ENCODE data around the gene RNF145.

Gene RNF145

GRCh38 chr5:159209438-159210209 is at the start of gene RNF145:
Gene RNF145 (minus strand): TSS chr5:159209553. CDS start chr5:159203617, 5,936 bp downstream.
- Histone ChIP-seq H3K36me3 (ENCODE audit: insufficient read depth, low read length) (no peaks in the 10 kb centered on the region), H3K4me3 (ENCODE audit: low read depth, low read length, poor library complexity, severe bottlenecking) (peak within 1 kb of the TSS; percentile 93), H3F3A (ENCODE audit: insufficient read depth, low read length) (no peaks in the 10 kb centered on the region), H4K20me1 (ENCODE audit: insufficient read depth, low read length) (no peaks in the 10 kb centered on the region), H3K4me1 (ENCODE audit: insufficient read depth, low read length, severe bottlenecking) (peaks cover 44% of the 10 kb centered on the region), H3K27me3 (ENCODE audit: insufficient read depth, low read length) (no peaks in the 10 kb centered on the region), H3K9me2 (ENCODE audit: low read depth, low read length) (no peaks in the 10 kb centered on the region), H3K79me2 (ENCODE audit: insufficient read depth, low read length) (peaks cover 32% of the 10 kb centered on the region), H3K4me2 (ENCODE audit: low read length) (peak within 1 kb of the TSS; percentile 80), H3K9ac (ENCODE audit: low read length) (peak within 1 kb of the TSS; percentile 77), H3K9me3 (ENCODE audit: low read length) (no peaks in the 10 kb centered on the region), H2AFZ (ENCODE audit: low read length) (peak within 1 kb of the TSS; percentile 53), H3K27ac (ENCODE audit: low read depth, low read length, poor library complexity, severe bottlenecking) (peak within 1 kb of the TSS; percentile 93)
- no peak for TF ChIP-seq EZH2 (IDR thresholded peaks at IDR 0.05; ENCODE audit: borderline replicate concordance, low read length)
- no peak for TF ChIP-seq CTCF (IDR thresholded peaks at IDR 0.05; ENCODE audit: low read length)

- no peak overlapping the region for H3K9ac ChIP-seq (ENCODE audit: low read length)
- no peaks in the 10 kb centered on the region; the same call in 1 of the 2 replicates for H3K27me3 ChIP-seq (ENCODE audit: insufficient read depth, low read length)
- H3K4me1 ChIP-seq (ENCODE audit: insufficient read depth, low read length, severe bottlenecking) = peaks cover 8% of the 10 kb centered on the region
- H3F3A ChIP-seq (ENCODE audit: insufficient read depth, low read length) = no peaks in the 10 kb centered on the region
- TF ChIP-seq CTCF (IDR thresholded peaks at IDR 0.05; ENCODE audit: low read length) (no peak), EZH2 (IDR thresholded peaks at IDR 0.05; ENCODE audit: borderline replicate concordance, low read length) (no peak)
- no peaks in the 10 kb centered on the region for H3K9me2 ChIP-seq (ENCODE audit: low read depth, low read length)
- H3K9me3 ChIP-seq (ENCODE audit: low read length) = no peaks in the 10 kb centered on the region; the same call in 1 of the 2 replicates
- no peak overlapping the region for H3K27ac ChIP-seq (ENCODE audit: low read depth, low read length, poor library complexity, severe bottlenecking)
- H3K4me2 ChIP-seq (ENCODE audit: low read length) = no peak overlapping the region
- H3K4me3 ChIP-seq (ENCODE audit: low read depth, low read length, poor library complexity, severe bottlenecking) = no peak overlapping the region
- H2AFZ ChIP-seq (ENCODE audit: low read length) = no peak overlapping the region
- no peaks in the 10 kb centered on the region for H3K79me2 ChIP-seq (ENCODE audit: insufficient read depth, low read length)
- no peaks in the 10 kb centered on the region for H3K36me3 ChIP-seq (ENCODE audit: insufficient read depth, low read length)
- H4K20me1 ChIP-seq (ENCODE audit: insufficient read depth, low read length) = no peaks in the 10 kb centered on the region
Observed at GRCh38 chr5:159258361-159258760, 49.0 kb upstream of the RNF145 start.

GRCh38 chr5:159257629-159258283 is 48.4 kb upstream of the RNF145 start:
- Histone ChIP-seq H3K4me2 (ENCODE audit: low read length) (no peak overlapping the region), H3F3A (ENCODE audit: insufficient read depth, low read length) (no peaks in the 10 kb centered on the region), H3K4me3 (ENCODE audit: low read depth, low read length, poor library complexity, severe bottlenecking) (no peak overlapping the region), H3K9me2 (ENCODE audit: low read depth, low read length) (no peaks in the 10 kb centered on the region), H3K36me3 (ENCODE audit: insufficient read depth, low read length) (no peaks in the 10 kb centered on the region), H3K27ac (ENCODE audit: low read depth, low read length, poor library complexity, severe bottlenecking) (no peak overlapping the region), H2AFZ (ENCODE audit: low read length) (no peak overlapping the region), H3K4me1 (ENCODE audit: insufficient read depth, low read length, severe bottlenecking) (peaks cover 8% of the 10 kb centered on the region), H3K79me2 (ENCODE audit: insufficient read depth, low read length) (no peaks in the 10 kb centered on the region), H3K9ac (ENCODE audit: low read length) (no peak overlapping the region), H4K20me1 (ENCODE audit: insufficient read depth, low read length) (no peaks in the 10 kb centered on the region), H3K27me3 (ENCODE audit: insufficient read depth, low read length) (no peaks in the 10 kb centered on the region; the same call in 1 of the 2 replicates), H3K9me3 (ENCODE audit: low read length) (no peaks in the 10 kb centered on the region; the same call in 1 of the 2 replicates)
- TF ChIP-seq EZH2 (IDR thresholded peaks at IDR 0.05; ENCODE audit: borderline replicate concordance, low read length) = no peak
- TF ChIP-seq CTCF (IDR thresholded peaks at IDR 0.05; ENCODE audit: low read length) = no peak

Data from OCI-LY1 (cell line).